B cell (primary cell): ENCODE measurements around the gene SLC12A4. TPM values are rescaled to one million over a fixed set of nuclear protein-coding genes. Genes with fewer than 3 reads are reported as not detected.

Source experiments
- ATAC-seq: fragments of 200-7000 bp; cut with Tn5 transposase; one replicate; pipeline ENCODE4 v1.10.0; 2021; ENCODE audit warnings: low read depth, mild to moderate bottlenecking, moderate number of reproducible peaks, moderate library complexity
- CTCF ChIA-PET: fragments of 350-600 bp; sonication (Branson Sonifier 250); formaldehyde crosslinking; loops from one replicate; lab custom pipeline; 2021; ENCODE audit warnings: antibody characterized with exemption, inconsistent platforms; lab: Charles Lee
- POLR2A ChIA-PET: fragments of 350-600 bp; sonication (Branson Sonifier 250); formaldehyde crosslinking; loops from one replicate; lab custom pipeline; 2021; ENCODE audit warnings: antibody characterized with exemption; lab: Charles Lee
- DNase-seq: peaks from one replicate; pipeline ENCODE4 v3.0.0; 2013
- H2AFZ ChIP-seq: 2 replicates; pipeline ENCODE4 v1.6.1; 2012; ENCODE audit warnings: mild to moderate bottlenecking, low read depth, low read length; ENCODE audit not compliant: insufficient read depth, poor library complexity, severe bottlenecking
- H3K27ac ChIP-seq, 2 donors: 1 replicate in 1 of 2; 2 replicates in 1 of 2; pipeline ENCODE4 v1.5.1; 2012 to 2013; ENCODE audit warnings: low read length in 2 of 2, mild to moderate bottlenecking in 2 of 2, moderate library complexity in 1 of 2
- H3K27me3 ChIP-seq, 4 experiments: fragments of 200-600 bp in 1 of 4; sonication (generic) in 1 of 4; replicated peaks in 1 of 4; 1 replicate in 2 of 4; 2 replicates in 2 of 4; pipeline versions ENCODE4 v1.6.1 to v1.7.0; 2013 to 2016; ENCODE audit warnings: low read length in 3 of 4, mild to moderate bottlenecking in 2 of 4, mixed read lengths in 1 of 4, moderate library complexity in 1 of 4; ENCODE audit not compliant: insufficient read depth in 4 of 4, control insufficient read depth in 3 of 4; ENCODE audit errors: control extremely low read depth in 1 of 4
- H3K36me3 ChIP-seq, 2 experiments: replicated peaks in 1 of 2; 1 replicate in 1 of 2; 2 replicates in 1 of 2; pipeline versions ENCODE4 v1.6.1 to v1.7.1; 2013; ENCODE audit warnings: low read length in 1 of 2; ENCODE audit not compliant: insufficient read depth in 2 of 2, control insufficient read depth in 1 of 2; ENCODE audit errors: control extremely low read depth in 1 of 2, extremely low read depth in 1 of 2
- H3K4me1 ChIP-seq, 2 donors: fragments of 200-600 bp in 1 of 2; sonication (generic) in 1 of 2; 1 replicate in 1 of 2; 2 replicates in 1 of 2; pipeline versions ENCODE4 v1.5.1 to v1.6.1; 2013 to 2017; ENCODE audit warnings: low read length in 2 of 2; ENCODE audit not compliant: control insufficient read depth in 2 of 2, insufficient read depth in 2 of 2
- H3K4me2 ChIP-seq: replicated peaks from 2 replicates; pipeline ENCODE3; 2012; ENCODE audit warnings: mild to moderate bottlenecking, low read depth, low read length; ENCODE audit not compliant: poor library complexity, severe bottlenecking
- H3K4me3 ChIP-seq, 5 experiments: fragments of 200-600 bp in 1 of 5; sonication (generic) in 1 of 5; 1 replicate in 3 of 5; 2 replicates in 2 of 5; pipeline versions ENCODE4 v1.5.1 to v1.7.0; 2011 to 2016; ENCODE audit warnings: low read length in 4 of 5, mild to moderate bottlenecking in 4 of 5, low read depth in 2 of 5, control low read depth in 1 of 5, moderate library complexity in 1 of 5; ENCODE audit not compliant: insufficient read depth in 1 of 5; ENCODE audit errors: control extremely low read depth in 1 of 5, extremely low read depth in 1 of 5
- H3K79me2 ChIP-seq: fragments of 200-600 bp; sonication (generic); one replicate; pipeline ENCODE4 v1.6.0; 2016; ENCODE audit warnings: low read length; ENCODE audit not compliant: control insufficient read depth, insufficient read depth
- H3K9ac ChIP-seq: fragments of 200-600 bp; sonication (generic); 2 replicates; pipeline ENCODE4 v1.6.1; 2017; ENCODE audit warnings: mild to moderate bottlenecking, low read length, moderate library complexity
- H3K9me3 ChIP-seq, 3 donors: one replicate each; pipeline versions ENCODE4 v1.6.1 to v1.7.1; 2013; ENCODE audit warnings: low read length in 2 of 3; ENCODE audit not compliant: control insufficient read depth in 2 of 3, insufficient read depth in 1 of 3; ENCODE audit errors: control extremely low read depth in 1 of 3
- H4K20me1 ChIP-seq: 2 replicates; pipeline ENCODE4 v1.6.0; 2012; ENCODE audit warnings: mild to moderate bottlenecking, low read length; ENCODE audit not compliant: insufficient read depth, control insufficient read depth, poor library complexity, severe bottlenecking
- H3K27ac Mint-ChIP-seq: one replicate; pipeline ENCODE4 v1.8.0; 2021; ENCODE audit warnings: mixed read lengths
- H3K27me3 Mint-ChIP-seq: one replicate; pipeline ENCODE4 v1.8.0; 2021; ENCODE audit warnings: mixed read lengths
- H3K4me1 Mint-ChIP-seq: one replicate; pipeline ENCODE4 v1.8.0; 2021; ENCODE audit warnings: mixed read lengths
- H3K4me3 Mint-ChIP-seq: one replicate; pipeline ENCODE4 v1.8.0; 2021; ENCODE audit warnings: mixed read lengths
- H3K9me3 Mint-ChIP-seq: one replicate; pipeline ENCODE4 v1.8.0; 2022; ENCODE audit warnings: mixed read lengths; ENCODE audit not compliant: insufficient read depth
- CTCF ChIP-seq: fragments of 200-600 bp; IDR thresholded peaks from one replicate; pipeline ENCODE4 v1.8.0; 2022; ENCODE audit warnings: antibody characterized with exemption, mild to moderate bottlenecking
- EZH2 ChIP-seq: IDR thresholded peaks from 2 replicates; pipeline ENCODE4 v1.6.1; 2012; ENCODE audit warnings: borderline replicate concordance, low read depth, mild to moderate bottlenecking, moderate library complexity, low read length; ENCODE audit not compliant: insufficient read depth, poor library complexity, severe bottlenecking
- WGBS: methylation state at CpG from one replicate; pipeline ENCODE4 v1.1.5; 2013; ENCODE audit warnings: missing lambda C conversion rate; ENCODE audit not compliant: insufficient coverage; 5-methylcytosine and 5-hydroxymethylcytosine counted together
- intact Hi-C: fragments of 100-400 bp; cut with micrococcal nuclease; formaldehyde crosslinking; loops from one replicate; pipeline ENCODE4 v1.10.0; 2022
- polyA plus RNA-seq: library from polyadenylated mRNA; depleted of rRNA; stranded (reverse); fragments of >200 nt; gene quantifications from 2 replicates; pipeline ENCODE4 v1.2.3, GENCODE V29; 2012
- total RNA-seq, 2 donors: library from RNA; stranded (reverse); fragments of 120-200 nt in 1 of 2; gene quantifications; 1 replicate in 1 of 2; 2 replicates in 1 of 2; pipeline versions ENCODE4 v1.2.3 to v1.2.4, GENCODE V29; 2013 to 2022

SLC12A4 gene
- total and polyA plus RNA-seq, 2 donors (not counting 1 experiment from before 2014, with no cell fraction given) = 20.2 to 42.2 TPM

- peak overlapping the region; percentile 96 for H3K27ac Mint-ChIP-seq
Observed at GRCh38 chr16:68005211-68005610, 36.8 kb upstream of the SLC12A4 start.

More at GRCh38 chr16:68005211-68005610, 36.8 kb upstream of the SLC12A4 start:
- peak overlapping the region; percentile 72 to 89 for H3K27ac ChIP-seq
- intact Hi-C loops = no loop called here
- H2AFZ ChIP-seq = no peak overlapping the region
- no peaks in the 10 kb centered on the region for H3K36me3 ChIP-seq
- DNase-seq = no peak
- ChIA-PET POLR2A (interaction anchor here (0.9 to 5.3 kb wide), 12 partner anchors 8 to 68 kb away, joined by 3 to 37 read pairs (median 7); partner anchors contain the start of genes DDX28, DPEP2NB, DUS2 and SLC12A4), CTCF (interaction anchor here (0.7 to 28.7 kb wide), 16 partner anchors 9 to 484 kb away, joined by 3 to 320 read pairs (median 4); partner anchors contain the start of genes DDX28, DPEP2NB, DUS2 and NRN1L)
- no peak overlapping the region for H3K9ac ChIP-seq
- Mint-ChIP-seq H3K4me1 (peaks cover 39% of the 10 kb centered on the region), H3K4me3 (peak overlapping the region; percentile 69), H3K27me3 (no peaks in the 10 kb centered on the region), H3K9me3 (no peaks in the 10 kb centered on the region)
- 94% methylated on average over 6 of the region's 9 CpGs for WGBS
- H3K4me1 ChIP-seq = peaks cover 36 to 46% of the 10 kb centered on the region in 2 donors
- ATAC-seq = no peak
- H3K27me3 ChIP-seq = no peaks in the 10 kb centered on the region
- no peak overlapping the region for H3K4me3 ChIP-seq
- H4K20me1 ChIP-seq = no peaks in the 10 kb centered on the region
- peak overlapping the region; percentile 61 for H3K4me2 ChIP-seq
- peaks cover 10% of the 10 kb centered on the region for H3K79me2 ChIP-seq
- H3K9me3 ChIP-seq = no peaks in the 10 kb centered on the region
- no peak for TF ChIP-seq EZH2
- TF ChIP-seq CTCF = no peak
